HG03442 (cell line): ENCODE results near the gene PDZD2.
"Not testable (repeated sequence)": the region's sequence is repeated elsewhere in the genome, so short reads cannot be mapped to it uniquely, and the experiment has no call there.

Experiments used
- ATAC-seq: cut with Tn5 transposase; IDR thresholded peaks from one replicate; pipeline ENCODE4 v1.9.1; 2021; ENCODE audit warnings: mild to moderate bottlenecking, moderate library complexity; ENCODE audit not compliant: unreplicated experiment

The PDZD2 gene

DNA sequence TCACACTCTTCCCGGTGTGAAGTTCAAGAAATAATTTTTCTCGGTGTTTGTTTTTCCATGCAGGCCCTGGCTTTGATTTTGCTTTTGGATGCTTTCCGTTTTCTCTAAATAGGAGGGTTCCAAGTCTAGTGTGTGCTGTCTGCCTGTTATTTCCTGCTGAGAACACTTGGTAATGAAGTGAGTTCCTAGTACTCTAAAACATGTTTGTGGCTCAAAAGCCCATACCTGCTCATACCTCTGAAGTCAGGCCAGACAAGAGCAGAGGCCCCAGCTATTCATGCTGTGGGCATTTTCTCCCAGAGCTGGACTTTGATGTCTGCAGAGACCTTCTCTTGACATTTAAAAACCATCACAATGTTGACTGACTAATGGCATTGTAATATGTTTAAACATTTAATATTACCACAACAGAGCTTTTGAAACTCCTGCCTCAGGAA is 324.0 kb downstream of the PDZD2 start:
- ATAC-seq: no peak

DNA sequence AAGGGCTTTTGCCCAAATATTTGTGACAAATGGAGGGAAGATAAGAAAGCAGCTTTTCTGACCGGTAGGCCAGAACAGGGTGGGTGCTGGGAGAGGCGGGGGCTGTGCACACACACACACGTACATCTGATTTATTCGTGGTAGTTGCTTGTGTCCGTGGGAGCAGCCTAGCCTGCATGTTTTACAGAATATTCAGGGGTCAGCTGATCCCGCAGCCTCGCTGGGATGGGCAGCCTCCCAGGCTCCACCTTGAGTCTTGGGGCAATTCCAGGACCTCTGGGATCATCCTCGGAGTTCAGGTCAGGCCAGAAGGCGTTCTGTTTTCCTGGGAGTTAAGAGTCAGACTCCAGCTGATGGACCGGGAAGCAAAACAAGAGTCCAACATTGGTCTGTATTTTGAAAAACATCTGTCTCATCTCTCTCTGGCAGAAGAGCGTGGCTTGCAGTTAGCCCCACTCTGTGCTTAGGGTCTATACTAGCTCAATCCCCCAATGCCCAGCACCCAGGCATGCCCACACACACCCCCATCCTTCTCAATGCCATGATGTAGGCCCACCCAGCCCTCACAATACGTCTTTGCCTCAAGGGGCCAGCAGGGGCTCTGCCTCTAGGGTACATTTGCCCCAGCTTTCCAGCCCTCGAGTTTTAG is 324.6 kb downstream of the PDZD2 start:
- no peak for ATAC-seq

- no peak for ATAC-seq
Observed at GRCh38 chr5:31964007-31964360, 325.1 kb downstream of the PDZD2 start.

GRCh38 chr5:31965227-31965626 is 326.3 kb downstream of the PDZD2 start:
- no peak for ATAC-seq

DNA sequence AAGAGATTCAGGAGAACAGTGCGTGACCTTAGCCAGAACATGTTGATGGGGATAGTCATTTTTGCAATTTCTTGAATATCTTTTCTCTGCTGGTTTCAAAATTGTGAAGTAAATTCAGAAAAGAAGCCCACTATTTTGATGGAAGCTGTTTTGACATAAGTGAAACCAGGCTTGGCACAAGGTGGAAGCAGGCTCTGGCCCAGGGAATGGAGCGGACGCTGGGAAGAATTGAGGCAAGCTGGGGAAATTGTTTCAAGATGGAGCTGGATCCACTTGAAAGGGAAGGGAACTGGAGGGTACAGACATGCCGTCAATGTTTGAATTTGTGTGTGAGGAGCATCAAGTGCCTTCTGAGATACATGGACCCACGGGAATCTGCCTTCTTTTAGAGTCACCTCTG is 328.0 kb downstream of the PDZD2 start:
- ATAC-seq: no peak

- no peak for ATAC-seq
Observed at GRCh38 chr5:31967461-31967860, 328.5 kb downstream of the PDZD2 start.

DNA sequence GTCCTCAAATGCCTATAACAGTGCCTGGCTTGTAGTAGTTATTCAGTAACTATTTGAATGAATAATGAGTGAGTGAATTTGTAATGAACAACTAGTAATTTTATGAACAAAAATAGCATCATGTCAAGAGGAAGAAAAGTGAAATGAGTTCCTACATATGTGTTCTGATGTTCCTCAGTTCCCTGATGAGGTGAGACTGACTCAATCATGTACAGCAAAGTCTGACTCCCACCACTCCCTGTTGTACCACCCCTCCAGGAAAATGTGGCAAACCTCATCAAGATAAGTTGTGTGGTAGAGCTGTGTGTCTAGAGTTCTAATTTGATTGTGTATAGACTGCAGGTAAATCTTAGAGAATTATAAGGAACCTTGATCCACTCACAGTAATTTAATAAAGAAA is 333.6 kb downstream of the PDZD2 start:
- ATAC-seq: no peak

DNA sequence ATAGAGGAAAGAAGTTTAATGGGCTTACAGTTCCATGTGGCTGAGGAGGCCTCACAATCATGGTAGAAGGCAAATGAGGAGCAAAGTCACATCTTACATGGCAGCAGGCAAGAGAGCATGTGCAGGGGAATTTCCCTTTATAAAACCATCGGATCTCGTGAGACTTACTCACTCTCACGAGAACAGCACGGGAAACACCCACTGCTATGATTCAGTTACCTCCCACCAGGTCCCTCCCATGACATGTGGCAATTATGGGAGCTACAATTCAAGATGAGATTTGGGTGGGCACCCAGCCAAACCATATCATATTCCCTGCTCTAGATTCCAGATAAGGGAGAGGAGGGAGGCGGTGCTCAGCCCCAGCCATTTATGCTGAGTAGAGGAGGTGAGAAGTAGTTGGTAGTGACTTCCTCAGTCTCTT is 336.3 kb downstream of the PDZD2 start:
- ATAC-seq: not testable (repeated sequence)

DNA sequence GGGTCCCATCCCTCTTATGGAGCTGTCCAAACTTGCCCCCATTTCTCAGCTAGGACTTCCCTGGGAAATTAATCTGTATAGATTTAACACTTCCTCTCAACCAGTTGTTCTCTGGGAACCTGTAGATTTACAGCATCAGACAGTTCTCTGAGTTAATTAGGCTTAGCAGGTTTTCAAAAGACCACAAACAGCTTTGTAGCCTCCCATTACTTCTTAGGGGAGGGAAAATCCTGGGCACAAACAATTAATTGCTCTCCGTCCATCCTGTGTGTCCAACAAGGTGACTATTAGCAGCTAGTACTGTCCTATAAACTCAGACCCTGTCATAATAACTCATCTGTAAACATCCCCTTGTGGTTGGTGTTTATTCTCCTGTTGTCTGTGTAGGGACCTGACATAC is 337.2 kb downstream of the PDZD2 start:
- ATAC-seq: no peak

GRCh38 chr5:31981361-31981945 is 342.5 kb downstream of the PDZD2 start:
- ATAC-seq: no peak

- no peak for ATAC-seq
Observed at GRCh38 chr5:31982027-31982426, 343.1 kb downstream of the PDZD2 start.

DNA sequence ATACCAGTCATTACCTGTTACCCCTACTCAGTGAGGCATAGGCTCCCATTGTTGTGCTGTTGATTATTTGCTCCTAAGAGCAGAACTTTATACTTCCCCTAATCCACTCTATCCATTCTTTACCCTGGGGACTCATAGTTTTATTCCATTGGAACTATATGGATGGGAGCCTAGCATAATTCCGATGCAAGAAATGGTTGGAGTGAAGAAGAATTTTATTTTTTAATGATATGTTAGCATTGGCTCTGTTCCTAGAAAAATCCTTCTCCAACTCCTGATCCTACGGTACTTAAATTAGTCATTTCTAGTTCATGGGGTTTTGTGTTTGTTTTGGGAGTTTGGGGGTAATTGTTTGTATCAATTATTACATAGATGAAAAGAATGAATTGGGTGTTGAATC is 343.7 kb downstream of the PDZD2 start:
- ATAC-seq: no peak

DNA sequence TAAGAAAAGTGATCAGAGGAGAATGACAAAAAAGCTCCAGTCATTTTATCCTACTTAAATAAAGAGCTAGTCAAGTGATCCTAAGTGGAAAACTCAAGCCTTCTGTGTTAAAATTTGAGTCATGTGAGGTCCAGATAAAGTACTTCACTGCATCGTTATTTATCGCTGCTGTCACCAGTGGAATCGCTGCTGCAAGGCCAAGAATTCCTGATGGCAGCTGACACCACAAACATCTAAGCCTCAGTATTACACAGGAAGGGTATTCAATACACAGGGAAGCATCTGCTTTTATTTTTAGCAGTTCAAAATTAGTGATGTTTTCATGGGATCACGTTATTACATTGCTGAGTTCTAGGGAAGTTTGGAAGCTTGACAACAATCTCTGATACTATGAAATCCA is 344.9 kb downstream of the PDZD2 start:
- ATAC-seq: no peak

DNA sequence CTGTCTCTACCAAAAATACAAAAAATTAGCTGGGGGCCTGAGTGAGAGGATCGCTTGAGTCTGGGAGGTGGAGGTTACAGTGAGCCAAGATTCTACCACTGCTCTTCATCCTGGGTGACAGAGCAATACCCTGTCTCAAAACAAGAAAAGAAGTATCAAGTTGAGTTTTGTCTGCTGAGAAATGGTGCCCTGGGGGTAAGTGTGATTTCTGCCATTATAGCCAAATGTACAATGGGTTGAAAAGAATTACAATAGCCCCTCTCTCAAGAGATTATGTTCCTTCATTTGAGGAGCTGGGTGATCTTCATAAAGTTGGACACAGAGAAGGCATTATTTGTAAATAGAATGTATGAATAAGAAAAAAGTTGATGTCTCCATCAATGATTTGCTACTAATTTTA is 345.8 kb downstream of the PDZD2 start:
- ATAC-seq: no peak

- ATAC-seq: no peak
Observed at GRCh38 chr5:31986101-31986500, 347.2 kb downstream of the PDZD2 start.

- no peak for ATAC-seq
Observed at GRCh38 chr5:31987985-31988710, 349.2 kb downstream of the PDZD2 start.

GRCh38 chr5:31990081-31990650 is 351.2 kb downstream of the PDZD2 start:
- ATAC-seq: no peak

GRCh38 chr5:31990701-31991110 is 351.8 kb downstream of the PDZD2 start:
- ATAC-seq: no peak

DNA sequence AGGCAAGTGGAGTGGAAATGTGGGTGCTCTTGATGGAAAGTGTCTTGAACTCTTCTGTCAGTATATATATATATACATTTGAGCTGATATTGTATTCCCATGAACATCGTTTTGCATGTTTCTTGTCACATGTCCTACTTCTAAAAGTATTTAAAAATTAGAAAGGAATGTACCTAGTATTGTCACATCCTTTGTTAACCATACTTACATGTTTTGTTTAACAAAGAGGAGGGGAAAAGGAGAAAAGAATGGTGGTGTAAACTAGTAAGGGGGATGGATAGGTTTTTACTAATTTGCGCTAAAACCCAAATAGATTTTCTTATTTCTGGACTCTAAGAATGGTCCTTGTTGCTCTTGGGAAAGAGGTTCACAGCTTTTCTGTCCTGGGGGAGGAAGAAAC is 353.4 kb downstream of the PDZD2 start:
- ATAC-seq: no peak

DNA sequence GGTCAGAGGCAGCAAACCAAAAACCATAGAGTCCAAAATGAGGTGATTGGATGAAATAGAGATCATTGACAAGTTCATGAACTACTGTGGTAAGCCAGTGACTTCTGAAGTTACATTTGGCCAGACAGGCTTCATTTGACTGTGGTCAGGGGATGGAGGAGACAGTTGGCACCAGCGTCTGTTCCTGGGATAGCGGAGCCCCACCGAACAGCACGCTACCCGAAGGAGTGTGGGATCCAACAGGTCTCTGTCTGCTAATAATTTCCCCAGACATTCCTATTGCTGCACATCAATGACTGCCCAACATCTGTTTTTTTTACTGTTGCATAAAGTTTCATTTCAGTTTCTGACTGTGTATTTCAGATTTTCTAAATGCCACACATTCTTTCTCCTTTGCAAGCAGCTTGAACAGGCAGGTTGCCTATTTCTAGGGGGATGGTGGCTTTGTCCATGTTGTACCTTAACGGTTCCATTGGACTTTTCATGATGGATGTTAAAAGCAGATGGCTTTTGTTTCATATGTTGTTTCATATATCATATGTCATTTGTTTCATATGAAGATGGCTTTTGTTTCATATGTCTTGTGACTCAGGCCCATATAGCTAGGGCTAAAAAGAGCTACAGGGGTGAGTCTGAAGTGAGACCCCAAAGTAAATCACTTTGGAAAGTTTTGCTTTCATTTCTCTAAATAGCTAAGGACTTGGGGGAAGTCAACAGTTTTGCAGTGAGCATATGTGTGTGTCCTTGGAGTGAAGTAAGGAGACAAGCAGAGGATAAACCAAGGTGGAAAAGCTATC is 354.4 kb downstream of the PDZD2 start:
- ATAC-seq: no peak

DNA sequence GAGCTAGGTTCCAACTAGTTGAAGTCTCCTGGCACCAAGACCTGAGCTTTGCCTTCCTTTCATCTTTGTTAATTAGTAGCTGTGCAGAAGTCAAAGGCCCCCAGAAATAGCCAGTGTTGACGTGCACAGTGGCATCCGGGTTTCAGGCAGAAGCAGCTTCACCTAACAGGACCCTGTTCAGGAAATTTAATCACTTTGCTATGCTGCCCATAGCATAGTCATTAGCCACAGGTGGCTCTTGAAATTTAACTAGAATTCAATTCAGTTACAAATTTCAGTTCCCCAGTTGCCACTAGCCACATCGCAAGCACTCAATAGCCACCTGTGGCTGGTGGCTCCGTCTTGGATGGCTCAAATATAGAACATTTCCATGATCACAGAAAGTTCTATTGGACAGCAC is 356.1 kb downstream of the PDZD2 start:
- ATAC-seq: peak; percentile 41
